HepG2 (cell line): ENCODE measurements around the gene GRHL3. TPM values are rescaled to one million over a fixed set of nuclear protein-coding genes. Genes with fewer than 3 reads are reported as not detected.

Experiments
- GABPA ChIP-seq, 2 experiments: IDR thresholded peaks; 2 replicates each; pipeline ENCODE4 v1.6.1; 2011 to 2016; ENCODE audit warnings: low read depth in 2 of 2, low read length in 1 of 2, missing biosample characterization in 1 of 2, missing genetic modification characterization in 1 of 2
- HDAC2 ChIP-seq: sonication (generic); formaldehyde crosslinking; IDR thresholded peaks from 2 replicates; pipeline ENCODE4 v1.4.0; 2020; ENCODE audit warnings: missing genetic modification reagents
- NFIB ChIP-seq: sonication (generic); formaldehyde crosslinking; IDR thresholded peaks from 2 replicates; pipeline ENCODE4 v1.9.0; 2021; ENCODE audit warnings: missing genetic modification reagents, mild to moderate bottlenecking, borderline replicate concordance
- RNF2 ChIP-seq: fragments of 450-650 bp; conservative IDR thresholded peaks from 2 replicates; pipeline ENCODE4 v1.6.1; 2016; ENCODE audit warnings: low read depth
- YY1 ChIP-seq: IDR thresholded peaks from 2 replicates; pipeline ENCODE4 v1.6.1; 2011; ENCODE audit warnings: low read length, low read depth, moderate library complexity, mild to moderate bottlenecking; ENCODE audit not compliant: insufficient read depth, insufficient replicate concordance
- ZBTB7A ChIP-seq: sonication (generic); formaldehyde crosslinking; IDR thresholded peaks from 2 replicates; pipeline ENCODE4 v1.8.0; 2022; ENCODE audit warnings: mild to moderate bottlenecking, missing genetic modification reagents
- ZFP36L2 ChIP-seq: sonication (generic); formaldehyde crosslinking; IDR thresholded peaks from 2 replicates; pipeline ENCODE4 v1.4.0; 2020; ENCODE audit warnings: missing genetic modification reagents
- ZFY ChIP-seq: sonication (generic); formaldehyde crosslinking; IDR thresholded peaks from 2 replicates; pipeline ENCODE4 v1.4.0; 2020; ENCODE audit warnings: missing genetic modification reagents
- ZNF652 ChIP-seq: IDR thresholded peaks from 2 replicates; pipeline ENCODE4 v1.6.1; 2016; ENCODE audit warnings: low read depth, borderline replicate concordance
- ZNF883 ChIP-seq: sonication (generic); formaldehyde crosslinking; IDR thresholded peaks from 2 replicates; pipeline ENCODE4 v1.5.1; 2020; ENCODE audit warnings: mild to moderate bottlenecking, missing genetic modification reagents; ENCODE audit errors: not compliant biosample characterization
- polyA plus RNA-seq, 8 experiments: library from polyadenylated mRNA; depleted of rRNA in 3 of 8; stranded (reverse) in 7 of 8; unstranded in 1 of 8; fragments of >200 nt; fragmentation: Illumina TruSeq in 4 of 8; extraction: Trizol in 4 of 8; gene quantifications; 2 replicates each; pipeline versions ENCODE4 v1.2.1 to v1.2.3, GENCODE V29; 2011 to 2016; ENCODE audit warnings: low read depth in 4 of 8, missing spikeins in 1 of 8, mixed read lengths in 1 of 8; ENCODE audit not compliant: insufficient read depth in 1 of 8
- total RNA-seq, 5 experiments: library from RNA; depleted of rRNA; stranded (reverse); fragments of >200 nt; fragmentation: Illumina TruSeq; extraction: Trizol; gene quantifications; 2 replicates each; pipeline ENCODE4 v1.2.3, GENCODE V29; 2016; ENCODE audit warnings: low read depth in 1 of 5
- TF ChIP-seq, protein P1 (sequence below): sonication (generic); formaldehyde crosslinking; IDR thresholded peaks from 2 replicates; pipeline ENCODE4 v1.8.0; 2022; ENCODE audit warnings: mild to moderate bottlenecking, missing genetic modification reagents
- TF ChIP-seq, protein P2 (sequence below): IDR thresholded peaks from 2 replicates; pipeline ENCODE4 v1.6.1; 2016; ENCODE audit warnings: missing biosample characterization, missing genetic modification reagents, low read depth
- TF ChIP-seq, protein P3 (sequence below): sonication (generic); formaldehyde crosslinking; IDR thresholded peaks from 2 replicates; pipeline ENCODE4 v1.5.0; 2020; ENCODE audit warnings: missing genetic modification reagents
- TF ChIP-seq, protein P4 (sequence below): sonication (generic); formaldehyde crosslinking; IDR thresholded peaks from 2 replicates; pipeline ENCODE4 v1.5.0; 2020; ENCODE audit warnings: mild to moderate bottlenecking, missing genetic modification reagents, moderate library complexity
- TF ChIP-seq, protein P5 (sequence below): sonication (generic); formaldehyde crosslinking; IDR thresholded peaks from 2 replicates; pipeline ENCODE4 v1.4.0; 2020; ENCODE audit warnings: missing genetic modification reagents, borderline replicate concordance
- TF ChIP-seq, protein P6 (sequence below): sonication (generic); formaldehyde crosslinking; IDR thresholded peaks from 2 replicates; pipeline ENCODE4 v1.4.0; 2020; ENCODE audit warnings: missing genetic modification reagents

Gene GRHL3
- total and polyA plus RNA-seq, 2 of the 13 experiments (the other 11 are each of a cell fraction or from before 2014, with no cell fraction given) = not detected

DNA sequence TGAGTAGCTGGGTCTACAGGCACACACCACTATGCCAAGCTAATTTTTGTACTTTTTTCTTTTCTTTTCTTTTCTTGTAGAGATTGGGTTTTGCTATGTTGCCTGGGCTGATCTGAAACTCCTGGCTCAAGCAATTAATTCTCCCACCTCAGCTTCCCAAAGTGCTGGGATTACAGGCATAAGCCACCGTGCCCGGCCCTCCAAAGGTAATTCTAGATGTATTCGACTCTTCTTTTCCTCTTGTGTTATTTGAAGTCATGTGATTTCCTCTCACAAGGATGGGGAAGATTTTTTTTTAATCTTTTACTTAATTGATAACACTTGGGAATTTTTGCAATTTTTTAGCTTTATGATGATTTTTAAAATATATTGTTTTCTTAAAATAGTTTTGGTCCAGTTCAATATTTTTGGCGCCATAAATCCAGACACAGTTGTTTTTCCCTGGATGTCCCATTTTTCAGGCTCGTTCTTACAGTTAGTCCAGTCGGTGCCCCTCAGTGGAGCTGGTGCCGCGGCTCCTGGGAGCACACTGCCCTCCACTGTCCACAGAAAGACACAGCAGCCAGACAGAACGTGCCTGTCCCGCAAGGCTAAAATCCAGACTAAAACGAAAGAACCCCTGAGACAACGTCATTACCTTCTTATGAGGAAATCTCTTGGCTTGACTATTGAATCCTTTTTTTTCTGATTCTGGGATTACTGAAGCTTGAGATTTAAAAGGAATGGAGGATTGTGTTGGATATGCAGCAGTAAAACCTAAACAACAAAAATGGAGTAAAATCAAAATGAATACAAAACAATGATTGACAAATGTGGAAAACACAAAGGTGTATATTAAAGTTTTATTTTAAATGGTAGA, 72.0 kb downstream of the GRHL3 start (continued):
- no peak for TF ChIP-seq HDAC2 (CRISPR knock-in tag)
- TF ChIP-seq ZFP36L2 = no peak
- no peak for TF ChIP-seq ZNF652
- TF ChIP-seq, protein P1, sequence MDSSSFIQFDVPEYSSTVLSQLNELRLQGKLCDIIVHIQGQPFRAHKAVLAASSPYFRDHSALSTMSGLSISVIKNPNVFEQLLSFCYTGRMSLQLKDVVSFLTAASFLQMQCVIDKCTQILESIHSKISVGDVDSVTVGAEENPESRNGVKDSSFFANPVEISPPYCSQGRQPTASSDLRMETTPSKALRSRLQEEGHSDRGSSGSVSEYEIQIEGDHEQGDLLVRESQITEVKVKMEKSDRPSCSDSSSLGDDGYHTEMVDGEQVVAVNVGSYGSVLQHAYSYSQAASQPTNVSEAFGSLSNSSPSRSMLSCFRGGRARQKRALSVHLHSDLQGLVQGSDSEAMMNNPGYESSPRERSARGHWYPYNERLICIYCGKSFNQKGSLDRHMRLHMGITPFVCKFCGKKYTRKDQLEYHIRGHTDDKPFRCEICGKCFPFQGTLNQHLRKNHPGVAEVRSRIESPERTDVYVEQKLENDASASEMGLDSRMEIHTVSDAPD (CRISPR knock-in tag) = no peak
- TF ChIP-seq ZNF883 (CRISPR knock-in tag) = no peak
- TF ChIP-seq, protein P2, sequence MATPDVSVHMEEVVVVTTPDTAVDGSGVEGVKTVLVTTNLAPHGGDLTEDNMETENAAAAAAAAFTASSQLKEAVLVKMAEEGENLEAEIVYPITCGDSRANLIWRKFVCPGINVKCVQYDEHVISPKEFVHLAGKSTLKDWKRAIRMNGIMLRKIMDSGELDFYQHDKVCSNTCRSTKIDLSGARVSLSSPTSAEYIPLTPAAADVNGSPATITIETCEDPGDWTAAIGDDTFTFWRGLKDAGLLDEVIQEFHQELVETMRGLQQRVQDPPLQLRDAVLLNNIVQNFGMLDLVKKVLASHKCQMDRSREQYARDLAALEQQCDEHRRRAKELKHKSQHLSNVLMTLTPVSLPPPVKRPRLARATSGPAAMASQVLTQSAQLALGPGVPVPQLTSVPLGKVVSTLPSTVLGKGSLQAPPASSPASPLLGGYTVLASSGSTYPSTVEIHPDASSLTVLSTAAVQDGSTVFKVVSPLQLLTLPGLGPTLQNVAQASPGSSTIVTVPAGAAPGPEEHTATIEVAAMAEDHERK (CRISPR knock-in tag) = no peak
- TF ChIP-seq RNF2 = no peak
- no peak for TF ChIP-seq YY1
- TF ChIP-seq, protein P3, sequence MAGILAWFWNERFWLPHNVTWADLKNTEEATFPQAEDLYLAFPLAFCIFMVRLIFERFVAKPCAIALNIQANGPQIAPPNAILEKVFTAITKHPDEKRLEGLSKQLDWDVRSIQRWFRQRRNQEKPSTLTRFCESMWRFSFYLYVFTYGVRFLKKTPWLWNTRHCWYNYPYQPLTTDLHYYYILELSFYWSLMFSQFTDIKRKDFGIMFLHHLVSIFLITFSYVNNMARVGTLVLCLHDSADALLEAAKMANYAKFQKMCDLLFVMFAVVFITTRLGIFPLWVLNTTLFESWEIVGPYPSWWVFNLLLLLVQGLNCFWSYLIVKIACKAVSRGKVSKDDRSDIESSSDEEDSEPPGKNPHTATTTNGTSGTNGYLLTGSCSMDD (CRISPR knock-in tag) = no peak
- no peak for TF ChIP-seq GABPA (IDR thresholded peaks at IDR 0.05; ENCODE audit: low read depth, low read length)
- no peak for TF ChIP-seq GABPA (CRISPR knock-in tag; IDR thresholded peaks at IDR 0.05; ENCODE audit: low read depth)
- TF ChIP-seq, protein P4, sequence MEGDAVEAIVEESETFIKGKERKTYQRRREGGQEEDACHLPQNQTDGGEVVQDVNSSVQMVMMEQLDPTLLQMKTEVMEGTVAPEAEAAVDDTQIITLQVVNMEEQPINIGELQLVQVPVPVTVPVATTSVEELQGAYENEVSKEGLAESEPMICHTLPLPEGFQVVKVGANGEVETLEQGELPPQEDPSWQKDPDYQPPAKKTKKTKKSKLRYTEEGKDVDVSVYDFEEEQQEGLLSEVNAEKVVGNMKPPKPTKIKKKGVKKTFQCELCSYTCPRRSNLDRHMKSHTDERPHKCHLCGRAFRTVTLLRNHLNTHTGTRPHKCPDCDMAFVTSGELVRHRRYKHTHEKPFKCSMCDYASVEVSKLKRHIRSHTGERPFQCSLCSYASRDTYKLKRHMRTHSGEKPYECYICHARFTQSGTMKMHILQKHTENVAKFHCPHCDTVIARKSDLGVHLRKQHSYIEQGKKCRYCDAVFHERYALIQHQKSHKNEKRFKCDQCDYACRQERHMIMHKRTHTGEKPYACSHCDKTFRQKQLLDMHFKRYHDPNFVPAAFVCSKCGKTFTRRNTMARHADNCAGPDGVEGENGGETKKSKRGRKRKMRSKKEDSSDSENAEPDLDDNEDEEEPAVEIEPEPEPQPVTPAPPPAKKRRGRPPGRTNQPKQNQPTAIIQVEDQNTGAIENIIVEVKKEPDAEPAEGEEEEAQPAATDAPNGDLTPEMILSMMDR (CRISPR knock-in tag) = peak; percentile 92
- no peak for TF ChIP-seq NFIB (CRISPR knock-in tag)
- TF ChIP-seq, protein P5, sequence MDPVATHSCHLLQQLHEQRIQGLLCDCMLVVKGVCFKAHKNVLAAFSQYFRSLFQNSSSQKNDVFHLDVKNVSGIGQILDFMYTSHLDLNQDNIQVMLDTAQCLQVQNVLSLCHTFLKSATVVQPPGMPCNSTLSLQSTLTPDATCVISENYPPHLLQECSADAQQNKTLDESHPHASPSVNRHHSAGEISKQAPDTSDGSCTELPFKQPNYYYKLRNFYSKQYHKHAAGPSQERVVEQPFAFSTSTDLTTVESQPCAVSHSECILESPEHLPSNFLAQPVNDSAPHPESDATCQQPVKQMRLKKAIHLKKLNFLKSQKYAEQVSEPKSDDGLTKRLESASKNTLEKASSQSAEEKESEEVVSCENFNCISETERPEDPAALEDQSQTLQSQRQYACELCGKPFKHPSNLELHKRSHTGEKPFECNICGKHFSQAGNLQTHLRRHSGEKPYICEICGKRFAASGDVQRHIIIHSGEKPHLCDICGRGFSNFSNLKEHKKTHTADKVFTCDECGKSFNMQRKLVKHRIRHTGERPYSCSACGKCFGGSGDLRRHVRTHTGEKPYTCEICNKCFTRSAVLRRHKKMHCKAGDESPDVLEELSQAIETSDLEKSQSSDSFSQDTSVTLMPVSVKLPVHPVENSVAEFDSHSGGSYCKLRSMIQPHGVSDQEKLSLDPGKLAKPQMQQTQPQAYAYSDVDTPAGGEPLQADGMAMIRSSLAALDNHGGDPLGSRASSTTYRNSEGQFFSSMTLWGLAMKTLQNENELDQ (CRISPR knock-in tag) = no peak
- TF ChIP-seq ZFY (CRISPR knock-in tag) = no peak
- no peak for TF ChIP-seq ZBTB7A
- TF ChIP-seq, protein P6, sequence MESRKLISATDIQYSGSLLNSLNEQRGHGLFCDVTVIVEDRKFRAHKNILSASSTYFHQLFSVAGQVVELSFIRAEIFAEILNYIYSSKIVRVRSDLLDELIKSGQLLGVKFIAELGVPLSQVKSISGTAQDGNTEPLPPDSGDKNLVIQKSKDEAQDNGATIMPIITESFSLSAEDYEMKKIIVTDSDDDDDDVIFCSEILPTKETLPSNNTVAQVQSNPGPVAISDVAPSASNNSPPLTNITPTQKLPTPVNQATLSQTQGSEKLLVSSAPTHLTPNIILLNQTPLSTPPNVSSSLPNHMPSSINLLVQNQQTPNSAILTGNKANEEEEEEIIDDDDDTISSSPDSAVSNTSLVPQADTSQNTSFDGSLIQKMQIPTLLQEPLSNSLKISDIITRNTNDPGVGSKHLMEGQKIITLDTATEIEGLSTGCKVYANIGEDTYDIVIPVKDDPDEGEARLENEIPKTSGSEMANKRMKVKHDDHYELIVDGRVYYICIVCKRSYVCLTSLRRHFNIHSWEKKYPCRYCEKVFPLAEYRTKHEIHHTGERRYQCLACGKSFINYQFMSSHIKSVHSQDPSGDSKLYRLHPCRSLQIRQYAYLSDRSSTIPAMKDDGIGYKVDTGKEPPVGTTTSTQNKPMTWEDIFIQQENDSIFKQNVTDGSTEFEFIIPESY (CRISPR knock-in tag) = peak; percentile 80
